Prostate gland (tissue), 1 donor: ENCODE measurements around the gene NOX3.

Experiments used
- POLR2A ChIP-seq: fragments of 450-650 bp; IDR thresholded peaks from one replicate; pipeline ENCODE4 v1.6.1; 2016; ENCODE audit warnings: antibody characterized with exemption, mild to moderate bottlenecking
- POLR2AphosphoS5 ChIP-seq: sonication (generic); formaldehyde crosslinking; IDR thresholded peaks from one replicate; pipeline ENCODE4 v1.6.1; 2017; ENCODE audit warnings: antibody characterized with exemption

GRCh38 chr6:155351273-155352129 is 104.1 kb downstream of the NOX3 start:
- no peak for TF ChIP-seq POLR2A
- no peak for TF ChIP-seq POLR2AphosphoS5
